ENCODE measurements around the gene ALDOB.

The ALDOB gene

GRCh38 chr9:101383361-101383760 lies 52.2 kb downstream of the ALDOB start:
- no peak for DNase-seq (ENCODE audit: low spot score)

- no peak for DNase-seq (ENCODE audit: low spot score)
These were observed 53.7 kb downstream of the ALDOB start for GRCh38 chr9:101381833-101382342.

GRCh38 chr9:101381118-101381517 lies 54.5 kb downstream of the ALDOB start:
- no peak for DNase-seq (ENCODE audit: low spot score)

- no peak for DNase-seq (ENCODE audit: low spot score)
These were observed 55.3 kb downstream of the ALDOB start for GRCh38 chr9:101380295-101380694.

- DNase-seq (ENCODE audit: low spot score): no peak
These were observed 59.3 kb downstream of the ALDOB start for GRCh38 chr9:101376111-101376848.

GRCh38 chr9:101375546-101375945 lies 60.0 kb downstream of the ALDOB start:
- no peak for DNase-seq (ENCODE audit: low spot score)

- DNase-seq (ENCODE audit: low spot score): no peak
These were observed 63.1 kb downstream of the ALDOB start for GRCh38 chr9:101372327-101373118.

- DNase-seq (ENCODE audit: low spot score): no peak
These were observed 63.8 kb downstream of the ALDOB start for GRCh38 chr9:101371813-101372212.
